ENCODE measurements around the gene CSNK1A1.
"Not testable (repeated sequence)": the region's sequence is repeated elsewhere in the genome, so short reads cannot be mapped to it uniquely, and the experiment has no call there.

CSNK1A1 gene

GRCh38 chr5:149488645-149489306 lies 62.5 kb downstream of the CSNK1A1 start:
- no peak for DNase-seq

GRCh38 chr5:149487672-149488071 lies 63.6 kb downstream of the CSNK1A1 start:
- DNase-seq, result no peak

GRCh38 chr5:149486726-149487635 lies 64.3 kb downstream of the CSNK1A1 start:
- no peak for DNase-seq

GRCh38 chr5:149485655-149486615 lies 65.3 kb downstream of the CSNK1A1 start:
- no peak for DNase-seq

GRCh38 chr5:149481485-149481884 lies 69.8 kb downstream of the CSNK1A1 start:
- DNase-seq, result no peak

GRCh38 chr5:149478761-149479160 lies 72.5 kb downstream of the CSNK1A1 start:
- no peak for DNase-seq

GRCh38 chr5:149475777-149476176 lies 75.5 kb downstream of the CSNK1A1 start:
- DNase-seq, result no peak

GRCh38 chr5:149474198-149474597 lies 77.0 kb downstream of the CSNK1A1 start:
- DNase-seq, result no peak

- no peak for DNase-seq
Observed at GRCh38 chr5:149473441-149473840, 77.8 kb downstream of the CSNK1A1 start.

- no peak for DNase-seq
Observed at GRCh38 chr5:149472399-149472798, 78.8 kb downstream of the CSNK1A1 start.

- DNase-seq, result no peak
Observed at GRCh38 chr5:149471406-149472183, 79.6 kb downstream of the CSNK1A1 start.

GRCh38 chr5:149470942-149471341 lies 80.3 kb downstream of the CSNK1A1 start:
- DNase-seq, result no peak

- no peak for DNase-seq
Observed at GRCh38 chr5:149466457-149466972, 84.7 kb downstream of the CSNK1A1 start.

- DNase-seq, result no peak
Observed at GRCh38 chr5:149464796-149465489, 86.3 kb downstream of the CSNK1A1 start.

GRCh38 chr5:149461907-149462306 lies 89.3 kb downstream of the CSNK1A1 start:
- DNase-seq, result not testable (repeated sequence)

GRCh38 chr5:149459891-149460290 lies 91.3 kb downstream of the CSNK1A1 start:
- no peak for DNase-seq

GRCh38 chr5:149457393-149457763 lies 93.9 kb downstream of the CSNK1A1 start:
- DNase-seq, result no peak

GRCh38 chr5:149456597-149457392 lies 94.4 kb downstream of the CSNK1A1 start:
- no peak for DNase-seq

- no peak for DNase-seq
Observed at GRCh38 chr5:149455889-149456409, 95.3 kb downstream of the CSNK1A1 start.
